HT1080 (cell line): ENCODE measurements around the gene ARHGAP6. TPM values are rescaled to one million over a fixed set of nuclear protein-coding genes. Genes with fewer than 3 reads are reported as not detected.
"Not testable (repeated sequence)": the region's sequence is repeated elsewhere in the genome, so short reads cannot be mapped to it uniquely, and the experiment has no call there.

Experiments used
- DNase-seq: peaks from one replicate; pipeline ENCODE4 v3.0.0-alpha.2; 2015; ENCODE audit warnings: low read depth
- total RNA-seq: library from RNA; depleted of rRNA; stranded (reverse); fragments of >200 nt; shearing (Covaris generic); gene quantifications from 2 replicates; pipeline ENCODE4 v1.2.3, GENCODE V29; 2014

ARHGAP6 gene
- total RNA-seq, 1 experiment from 2014 or later, result 0.43 TPM

- no peak for DNase-seq
These were observed 302.6 kb downstream of the ARHGAP6 start for GRCh38 chrX:11363069-11363594.

- DNase-seq, result not testable (repeated sequence)
These were observed 304.1 kb downstream of the ARHGAP6 start for GRCh38 chrX:11361666-11362065.

- DNase-seq, result not testable (repeated sequence)
These were observed 309.8 kb downstream of the ARHGAP6 start for GRCh38 chrX:11355944-11356343.

DNA sequence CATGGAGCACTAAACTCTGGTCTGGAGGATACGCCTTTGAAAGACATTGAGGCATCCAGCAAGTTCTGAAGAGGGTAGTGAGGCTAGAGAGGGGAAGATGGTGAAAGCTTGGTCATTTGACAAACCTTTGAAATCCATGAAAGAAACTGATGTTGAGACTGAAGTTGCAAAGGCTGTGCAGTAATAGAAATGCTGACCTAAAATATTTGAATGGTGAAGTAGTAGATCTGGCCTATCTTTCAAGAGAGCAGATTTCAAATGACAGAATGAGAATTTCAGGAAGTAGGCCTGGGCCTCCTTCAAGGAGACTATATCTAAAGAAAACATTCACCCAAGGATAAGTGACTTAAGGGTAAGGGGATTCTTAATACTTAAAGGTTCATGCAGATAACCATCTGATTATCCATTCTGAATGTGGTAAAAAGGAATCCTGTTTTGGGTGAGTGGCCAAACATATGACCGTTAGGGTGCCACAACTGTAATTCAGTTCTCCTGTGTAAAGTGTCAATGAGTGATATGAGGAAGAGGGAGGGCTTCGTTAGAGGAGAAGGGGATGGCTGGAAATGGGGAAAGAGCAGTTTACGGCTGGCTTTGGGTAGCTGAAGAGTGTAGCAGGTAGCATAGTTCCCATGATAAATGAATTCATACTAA lies 310.3 kb downstream of the ARHGAP6 start:
- no peak for DNase-seq

GRCh38 chrX:11352296-11352741 lies 313.4 kb downstream of the ARHGAP6 start:
- DNase-seq, result no peak

DNA sequence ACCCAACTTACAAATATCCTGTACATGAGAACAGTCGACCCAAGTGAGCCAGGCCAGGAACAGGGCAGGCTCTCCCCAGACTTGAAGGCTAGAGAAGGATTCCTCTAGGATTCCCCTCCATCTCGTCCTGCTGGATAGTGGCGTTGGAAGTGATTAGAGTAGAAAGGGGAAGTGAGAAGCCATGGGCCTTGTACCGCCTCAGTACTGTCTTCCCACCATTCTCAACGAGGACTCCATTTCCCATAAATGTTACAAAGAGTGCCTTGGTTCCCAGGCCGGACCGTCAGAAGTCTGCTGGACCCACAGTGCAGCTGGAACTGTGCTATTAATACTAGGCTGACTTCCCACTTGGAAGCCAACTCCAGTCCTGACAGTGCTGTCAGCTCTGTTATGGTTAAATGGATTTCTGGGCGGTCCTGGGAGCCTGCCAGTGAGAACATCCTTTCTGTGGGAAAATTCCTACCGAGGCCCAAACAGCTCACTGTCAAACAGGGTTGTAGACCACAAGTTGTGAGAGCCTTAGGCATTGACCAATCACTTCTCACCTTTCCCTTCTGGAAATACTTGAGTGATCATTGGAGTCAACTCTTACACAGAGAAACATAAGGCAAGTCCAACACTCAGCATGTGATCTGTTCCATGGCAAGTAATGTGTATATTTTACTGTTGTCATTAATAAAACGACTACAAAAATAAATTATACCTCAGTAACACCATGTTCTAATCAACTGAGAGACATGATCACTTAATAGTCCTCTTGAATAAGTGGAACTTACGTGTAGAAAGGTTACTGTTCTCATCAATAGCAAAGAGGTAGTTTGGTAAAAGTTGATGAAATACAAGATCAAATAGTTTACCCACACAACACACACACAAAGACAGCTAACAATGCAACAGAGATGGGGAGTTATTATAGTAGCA lies 314.1 kb downstream of the ARHGAP6 start:
- DNase-seq, result peak; percentile 36

DNA sequence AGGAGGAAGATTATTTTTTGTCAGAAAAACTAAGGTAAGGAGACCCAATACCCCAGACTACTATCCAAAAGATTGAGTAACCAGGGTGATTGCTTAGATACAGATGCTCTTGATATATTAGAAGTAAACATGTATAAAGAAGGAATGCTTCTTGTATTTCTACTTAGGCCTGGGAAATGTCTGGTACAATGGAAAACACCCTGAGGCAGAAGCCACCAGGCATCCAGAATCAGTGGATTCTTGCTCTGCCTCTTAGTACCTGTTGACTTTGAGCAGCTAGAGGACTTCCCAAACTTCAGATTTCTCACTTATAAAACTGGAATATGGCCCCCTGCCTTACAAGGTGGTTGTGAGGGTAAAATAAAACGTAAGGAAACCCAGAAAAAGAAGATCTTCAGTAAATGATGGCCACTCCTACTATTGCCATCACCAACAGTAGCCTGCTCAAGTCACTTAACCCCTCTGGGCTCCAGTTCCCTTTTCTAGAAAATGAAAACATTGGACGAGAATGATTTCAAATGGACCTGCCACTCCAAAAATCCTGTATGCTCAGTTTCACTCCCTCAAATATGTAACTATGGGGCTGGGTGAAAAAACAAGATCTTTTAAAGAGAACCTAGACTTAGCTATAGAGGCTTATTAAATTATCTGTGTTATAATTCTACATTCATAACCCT lies 315.9 kb downstream of the ARHGAP6 start:
- DNase-seq, result no peak

DNA sequence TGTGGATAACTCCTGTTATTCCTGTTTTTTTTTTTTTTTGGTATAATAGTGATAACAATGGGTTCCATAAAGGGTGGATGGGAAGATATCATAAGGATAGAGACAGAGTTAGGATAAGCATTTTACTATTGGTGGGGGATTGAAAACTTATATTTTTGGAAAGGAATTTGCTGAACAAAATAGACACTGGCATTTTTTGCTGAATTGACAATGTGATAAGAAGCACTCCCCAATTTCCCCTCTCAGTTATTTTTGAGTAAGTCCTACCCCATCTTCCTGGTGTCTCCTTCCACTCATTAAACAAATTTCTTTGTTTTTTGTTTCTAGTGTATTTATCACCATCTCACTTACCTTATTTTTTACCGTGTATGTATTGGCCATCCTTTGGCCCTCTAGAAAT lies 316.7 kb downstream of the ARHGAP6 start:
- no peak for DNase-seq

DNA sequence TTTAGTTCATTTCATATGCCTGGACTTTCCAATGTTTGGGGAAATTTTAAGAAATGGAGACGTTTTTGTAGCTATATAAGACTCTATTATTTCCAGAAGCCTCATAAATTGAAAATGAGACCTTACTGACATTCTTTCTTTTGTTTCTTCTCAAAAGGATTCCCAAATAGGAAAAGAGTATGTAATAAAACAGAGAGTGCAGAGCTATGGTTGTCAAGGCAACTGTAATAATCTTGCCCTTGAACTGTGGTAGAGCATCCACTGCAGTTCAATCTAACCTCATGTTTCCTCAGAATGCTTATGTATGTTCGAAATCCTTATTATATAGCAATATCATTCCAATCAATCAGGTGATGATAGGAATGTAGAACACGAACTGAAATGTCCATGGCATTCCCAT lies 318.4 kb downstream of the ARHGAP6 start:
- DNase-seq, result no peak

DNA sequence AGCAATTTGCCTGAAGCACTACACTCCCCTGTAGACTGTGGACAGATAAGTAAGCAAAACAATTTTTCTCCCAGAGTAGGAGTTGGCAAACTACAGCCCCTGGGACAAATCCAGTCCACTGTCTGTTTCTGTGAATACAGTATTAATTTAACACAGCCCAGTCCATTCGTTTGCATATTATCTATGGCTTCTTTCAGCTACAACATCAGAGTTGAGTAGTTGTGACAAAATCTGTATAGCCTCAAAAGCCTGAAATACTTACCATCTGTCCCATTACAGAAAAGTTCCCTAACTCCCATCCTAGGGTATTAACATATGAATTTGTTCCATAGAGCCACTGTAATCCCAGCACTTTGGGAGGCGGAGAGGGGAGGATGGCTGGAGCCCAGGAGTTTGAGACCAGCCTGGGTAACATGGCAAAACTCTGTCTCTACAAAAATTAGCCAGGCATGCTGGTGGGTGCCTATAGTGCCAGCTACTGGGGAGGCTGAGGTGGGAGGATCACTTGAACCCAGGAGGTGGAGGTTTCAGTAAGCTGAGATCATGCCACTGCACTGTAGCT lies 319.5 kb downstream of the ARHGAP6 start:
- DNase-seq, result no peak

DNA sequence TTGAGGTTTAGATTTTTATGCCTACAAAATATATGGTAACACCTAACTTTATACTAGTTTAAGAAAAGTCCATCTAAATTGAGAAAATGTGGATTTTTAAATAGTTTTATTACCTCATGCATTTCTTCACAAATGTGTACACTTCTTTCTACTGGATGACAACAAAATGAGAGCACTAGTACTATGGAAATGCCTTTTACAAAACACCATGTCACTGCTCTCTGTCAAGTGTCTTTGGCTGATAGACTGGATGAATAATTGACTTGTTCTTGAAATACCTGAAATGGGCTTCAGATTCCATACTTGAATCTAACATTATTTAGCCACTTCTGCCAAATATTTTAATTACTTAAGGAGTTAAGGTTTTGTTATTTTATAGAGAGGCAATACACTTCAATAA lies 323.0 kb downstream of the ARHGAP6 start:
- DNase-seq, result no peak

GRCh38 chrX:11341274-11342201 lies 324.2 kb downstream of the ARHGAP6 start:
- peak; percentile 79 for DNase-seq

DNA sequence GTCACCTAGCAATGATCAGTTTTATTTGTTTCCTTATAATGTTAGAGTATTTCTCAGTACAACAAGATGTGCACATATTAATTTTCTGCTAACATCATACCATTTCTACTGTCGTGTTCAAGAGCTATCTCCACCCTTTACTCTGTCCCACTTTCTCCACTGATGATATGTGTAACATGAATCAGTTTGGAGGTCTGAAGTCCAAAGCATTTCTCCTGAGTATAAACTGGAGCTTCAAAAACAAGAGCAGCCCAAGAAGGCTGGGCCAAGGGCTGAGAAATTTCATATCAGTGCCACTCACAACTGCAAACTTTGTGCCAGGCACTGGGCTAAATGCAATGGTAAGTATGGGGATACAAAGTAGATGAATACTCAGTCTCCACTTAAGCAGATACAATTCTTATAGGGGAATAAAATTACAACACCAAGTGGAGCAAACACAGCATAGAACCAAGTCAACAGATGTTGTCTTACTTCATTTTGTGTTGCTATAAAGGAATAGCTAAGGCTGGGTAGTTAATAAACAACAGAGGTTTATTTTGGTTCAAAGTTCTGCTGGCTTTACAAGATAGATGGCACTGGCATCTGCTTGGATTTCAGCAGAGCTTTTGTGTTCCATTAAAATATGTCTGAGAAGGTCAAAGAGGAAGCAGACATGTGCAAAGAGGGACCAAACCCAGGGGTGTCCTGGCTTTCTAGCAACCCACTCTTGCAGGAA lies 328.3 kb downstream of the ARHGAP6 start:
- DNase-seq, result no peak

GRCh38 chrX:11336201-11336600 lies 329.5 kb downstream of the ARHGAP6 start:
- DNase-seq, result no peak

GRCh38 chrX:11334165-11334564 lies 331.6 kb downstream of the ARHGAP6 start:
- no peak for DNase-seq

DNA sequence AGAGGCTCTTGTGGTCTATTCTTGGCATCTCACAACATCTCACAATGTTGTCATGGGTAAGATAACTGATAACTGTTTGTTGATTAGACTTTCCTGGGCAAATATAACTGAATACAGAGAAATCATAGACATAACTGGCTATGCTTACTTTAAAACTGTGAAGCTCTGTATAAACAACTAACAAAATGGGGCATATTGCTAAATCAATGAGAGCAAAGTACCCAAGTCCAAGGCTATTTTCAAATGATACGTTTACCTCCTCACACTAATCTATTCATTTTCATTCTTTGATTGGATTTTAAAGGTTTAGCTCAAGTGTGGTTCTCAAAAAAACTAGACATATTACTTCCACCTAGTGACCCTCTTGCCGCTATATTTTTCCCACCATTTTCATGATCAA lies 333.9 kb downstream of the ARHGAP6 start:
- DNase-seq, result no peak

- DNase-seq, result no peak
These were observed 336.7 kb downstream of the ARHGAP6 start for GRCh38 chrX:11329021-11329420.

- DNase-seq, result no peak
These were observed 337.6 kb downstream of the ARHGAP6 start for GRCh38 chrX:11328134-11328533.

DNA sequence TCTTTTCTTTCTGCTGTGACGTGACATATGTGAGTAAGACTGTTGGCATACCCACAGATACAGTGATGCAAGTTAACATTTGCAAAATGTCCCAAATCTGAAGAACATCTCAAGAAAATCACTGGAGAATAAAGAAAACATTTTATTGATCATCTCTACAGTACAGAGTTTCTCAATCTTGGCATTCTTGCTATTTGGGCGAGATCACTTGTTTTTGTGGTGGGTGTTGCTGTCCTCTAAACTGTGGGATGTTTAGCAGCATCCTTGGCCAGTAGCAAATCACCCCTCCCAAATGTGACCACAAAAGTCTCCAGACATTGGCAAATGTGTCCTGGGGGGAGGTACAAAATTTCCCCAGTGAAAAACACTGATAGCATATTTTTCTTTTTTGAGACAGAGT lies 343.7 kb downstream of the ARHGAP6 start:
- DNase-seq, result no peak
